HEK293T (cell line): Measurements from ENCODE around the gene KCNN4.

Source experiments
- CTCF ChIA-PET: fragments of 350-600 bp; formaldehyde crosslinking; extraction: SDS; loops from one replicate; lab custom pipeline; 2021; ENCODE audit warnings: antibody characterized with exemption, inconsistent platforms; lab: Yijun Ruan, JAX
- POLR2A ChIA-PET: fragments of 350-600 bp; formaldehyde crosslinking; extraction: SDS; loops from one replicate; lab custom pipeline; 2020; ENCODE audit warnings: antibody characterized with exemption, inconsistent platforms; lab: Yijun Ruan, JAX
- DNase-seq: peaks from one replicate; pipeline ENCODE4 v3.0.0; 2012; ENCODE audit warnings: mixed read lengths; ENCODE audit errors: extremely low spot score
- ARNT ChIP-seq: fragments of 450-650 bp; IDR thresholded peaks from 2 replicates; pipeline ENCODE4 v1.6.1; 2017; ENCODE audit warnings: mild to moderate bottlenecking
- BHLHE40 ChIP-seq: fragments of 450-650 bp; IDR thresholded peaks from 2 replicates; pipeline ENCODE4 v1.6.1; 2016; ENCODE audit warnings: mild to moderate bottlenecking, moderate library complexity, borderline replicate concordance
- CTBP1 ChIP-seq: fragments of 450-650 bp; IDR thresholded peaks from 2 replicates; pipeline ENCODE4 v1.6.1; 2016; ENCODE audit warnings: borderline replicate concordance
- ELF4 ChIP-seq: fragments of 450-650 bp; IDR thresholded peaks from 2 replicates; pipeline ENCODE4 v1.6.1; 2017; ENCODE audit warnings: antibody characterized with exemption
- FOXA1 ChIP-seq: fragments of 450-650 bp; IDR thresholded peaks from 2 replicates; pipeline ENCODE4 v1.6.1; 2016; ENCODE audit warnings: mild to moderate bottlenecking
- FOXK2 ChIP-seq: fragments of 450-650 bp; IDR thresholded peaks from 2 replicates; pipeline ENCODE4 v1.6.1; 2016; ENCODE audit warnings: mild to moderate bottlenecking
- FOXM1 ChIP-seq: fragments of 450-650 bp; IDR thresholded peaks from 2 replicates; pipeline ENCODE4 v1.6.1; 2017; ENCODE audit warnings: mild to moderate bottlenecking, borderline replicate concordance
- HDGF ChIP-seq: fragments of 450-650 bp; IDR thresholded peaks from 2 replicates; pipeline ENCODE4 v1.6.1; 2017; ENCODE audit warnings: antibody characterized with exemption, borderline replicate concordance
- L3MBTL2 ChIP-seq: fragments of 450-650 bp; conservative IDR thresholded peaks from 2 replicates; pipeline ENCODE4 v1.6.1; 2016; ENCODE audit warnings: mild to moderate bottlenecking
- LEF1 ChIP-seq: fragments of 450-650 bp; IDR thresholded peaks from 2 replicates; pipeline ENCODE4 v1.6.1; 2017; ENCODE audit warnings: mild to moderate bottlenecking, borderline replicate concordance
- NFRKB ChIP-seq: fragments of 450-650 bp; IDR thresholded peaks from 2 replicates; pipeline ENCODE4 v1.6.1; 2016; ENCODE audit warnings: mild to moderate bottlenecking, moderate library complexity
- PKNOX1 ChIP-seq: fragments of 450-650 bp; IDR thresholded peaks from 2 replicates; pipeline ENCODE4 v1.6.1; 2016
- SP1 ChIP-seq: fragments of 450-650 bp; IDR thresholded peaks from 2 replicates; pipeline ENCODE4 v1.6.1; 2017
- SUZ12 ChIP-seq: fragments of 450-650 bp; IDR thresholded peaks from 2 replicates; pipeline ENCODE4 v1.6.1; 2016; ENCODE audit warnings: mild to moderate bottlenecking
- TARDBP ChIP-seq: fragments of 450-650 bp; IDR thresholded peaks from 2 replicates; pipeline ENCODE4 v1.6.1; 2016
- ZNF384 ChIP-seq: fragments of 450-650 bp; IDR thresholded peaks from 2 replicates; pipeline ENCODE4 v1.6.1; 2016

KCNN4 gene

GRCh38 chr19:43751466-43752220 lies 29.1 kb downstream of the KCNN4 start:
- no peak for DNase-seq
- CTCF ChIA-PET: interaction anchor here (0.6 kb wide), 1 partner anchor 24 kb away, joined by 4 read pairs; no protein-coding TSS in a partner anchor
- POLR2A ChIA-PET: interaction anchor here (0.6 kb wide), 2 partner anchors 25 to 348 kb away, joined by 3 read pairs; no protein-coding TSS in a partner anchor

DNA sequence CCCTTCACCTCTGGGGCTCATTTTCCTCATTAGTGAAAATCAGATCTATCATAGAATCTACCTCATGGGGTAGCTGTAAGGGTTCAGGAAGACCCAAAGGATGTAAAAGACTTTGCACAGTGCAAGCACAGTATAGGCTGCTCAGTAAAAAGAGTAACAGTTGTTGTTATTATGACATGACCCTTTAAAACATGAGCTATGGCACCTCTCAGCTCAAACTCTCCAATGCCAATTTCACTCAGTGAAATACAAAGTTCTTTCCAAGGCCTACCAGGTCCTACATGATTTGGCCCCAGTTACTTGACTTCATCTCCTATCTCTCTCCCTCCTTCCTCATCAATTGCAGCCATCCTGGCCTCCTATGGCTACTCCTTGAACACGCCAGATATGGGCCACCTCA lies 30.9 kb downstream of the KCNN4 start:
- ChIA-PET CTCF (interaction anchor here (1.3 kb wide), 1 partner anchor 15 kb away, joined by 4 read pairs; no protein-coding TSS in a partner anchor), POLR2A (no interaction called here)
- no peak for TF ChIP-seq ARNT
- no peak for TF ChIP-seq HDGF
- TF ChIP-seq NFRKB: no peak
- TF ChIP-seq LEF1: no peak
- no peak for TF ChIP-seq L3MBTL2
- TF ChIP-seq FOXA1: no peak
- no peak for TF ChIP-seq FOXK2
- TF ChIP-seq FOXM1: no peak
- TF ChIP-seq ZNF384: no peak
- no peak for DNase-seq

More at GRCh38 chr19:43751466-43752220, 29.1 kb downstream of the KCNN4 start:
- TF ChIP-seq PKNOX1 (no peak), ARNT (no peak), TARDBP (no peak), NFRKB (no peak), FOXK2 (no peak), BHLHE40 (no peak), ZNF384 (no peak), SP1 (no peak), HDGF (no peak), FOXM1 (no peak), SUZ12 (no peak), FOXA1 (no peak)

DNA sequence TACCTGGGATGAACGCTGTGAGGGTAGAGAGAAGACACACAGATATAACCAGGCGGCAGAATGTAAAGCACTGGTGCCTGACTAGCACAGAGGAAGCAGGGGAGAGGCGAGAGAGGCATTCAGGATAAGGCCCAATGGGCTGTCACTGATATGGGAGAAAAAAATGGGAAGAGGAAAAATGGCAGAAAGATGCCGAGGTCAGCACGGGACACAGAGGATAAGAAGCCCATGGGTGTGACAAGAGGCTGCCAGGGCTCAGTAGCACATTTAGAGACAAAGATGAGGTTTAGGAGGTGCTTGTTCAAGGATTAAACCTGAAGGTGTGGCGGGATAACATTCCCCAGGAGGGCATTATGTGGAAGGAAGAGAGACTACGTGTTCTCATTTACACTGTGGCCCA lies 31.6 kb downstream of the KCNN4 start:
- no peak for DNase-seq
- POLR2A ChIA-PET: no interaction called here
- CTCF ChIA-PET: interaction anchor here (1.3 kb wide), 1 partner anchor 16 kb away, joined by 4 read pairs; no protein-coding TSS in a partner anchor
- TF ChIP-seq HDGF (no peak), LEF1 (no peak), L3MBTL2 (no peak), FOXA1 (no peak), TARDBP (no peak), CTBP1 (no peak), PKNOX1 (no peak), ARNT (no peak), SP1 (no peak), ELF4 (no peak), SUZ12 (no peak), FOXK2 (no peak), NFRKB (no peak), FOXM1 (no peak), ZNF384 (no peak), BHLHE40 (no peak)

DNA sequence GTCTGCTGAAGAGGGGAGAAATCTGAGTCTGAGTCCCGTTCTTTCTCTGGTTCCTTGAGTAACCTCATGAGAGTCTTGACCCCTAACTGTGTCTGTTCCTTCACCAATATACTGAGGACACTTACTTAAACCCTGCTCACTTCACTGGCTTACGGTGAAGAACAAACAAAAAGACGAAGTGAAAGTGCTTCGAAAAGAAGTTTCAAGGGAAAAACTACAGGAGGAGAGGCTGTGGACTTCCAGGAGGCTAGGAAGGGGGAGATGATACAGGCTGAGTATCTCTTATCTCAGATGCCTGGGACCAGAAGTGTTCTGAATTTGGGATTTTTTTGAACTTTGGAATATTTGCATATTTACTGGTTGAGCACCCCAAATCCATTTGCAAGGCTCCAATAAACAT lies 32.1 kb downstream of the KCNN4 start:
- no peak for TF ChIP-seq SP1
- no peak for TF ChIP-seq ARNT
- no peak for TF ChIP-seq HDGF
- no peak for TF ChIP-seq SUZ12
- no peak for TF ChIP-seq L3MBTL2
- TF ChIP-seq CTBP1: no peak
- TF ChIP-seq ELF4: no peak
- no peak for TF ChIP-seq LEF1
- TF ChIP-seq FOXM1: no peak
- no peak for TF ChIP-seq FOXK2
- TF ChIP-seq PKNOX1: no peak
- no peak for TF ChIP-seq FOXA1
- TF ChIP-seq NFRKB: no peak
- no peak for TF ChIP-seq TARDBP
- no peak for TF ChIP-seq ZNF384
- TF ChIP-seq BHLHE40: no peak
- ChIA-PET CTCF (no interaction called here), POLR2A (no interaction called here)
- no peak for DNase-seq

- ChIA-PET POLR2A (no interaction called here), CTCF (no interaction called here)
- TF ChIP-seq FOXM1 (no peak), CTBP1 (no peak), ZNF384 (no peak), HDGF (no peak), FOXA1 (no peak), ARNT (no peak), BHLHE40 (no peak), PKNOX1 (no peak), SP1 (no peak), TARDBP (no peak), L3MBTL2 (no peak), NFRKB (no peak), ELF4 (no peak)
- DNase-seq: no peak
Observed at GRCh38 chr19:43748205-43748594, 32.6 kb downstream of the KCNN4 start.
